ENCODE results near the gene CERT1. TPM values are rescaled to one million over a fixed set of nuclear protein-coding genes. Genes with fewer than 3 reads are reported as not detected.

CERT1 gene
- total and polyA plus RNA-seq, 4 donors, result 16.1 to 86.2 (median 46.1) TPM

DNA sequence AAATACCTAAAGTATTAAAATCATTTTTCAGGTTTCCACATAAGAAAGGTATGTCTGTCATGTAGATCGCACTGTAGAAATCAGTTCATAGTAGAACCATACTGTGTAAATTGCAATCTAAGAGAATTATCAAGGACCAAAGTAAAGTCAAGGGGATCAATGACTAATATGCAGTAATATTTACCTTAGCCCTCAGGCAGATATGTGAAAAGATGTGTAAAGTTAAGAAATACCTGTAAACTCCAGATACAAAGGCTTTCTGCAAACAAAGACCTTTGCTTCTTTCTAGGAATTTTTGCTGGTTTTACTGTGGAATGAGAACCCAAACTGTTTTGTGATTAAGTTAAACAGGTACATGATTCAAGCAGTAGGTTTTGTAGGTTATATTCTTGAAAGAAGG is 11.8 kb upstream of the CERT1 start:
- peaks cover 0 to 4% (median 0%) of the 10 kb centered on the region in 5 donors for H3K4me1 ChIP-seq (ENCODE audit: control insufficient read depth in 5 of 5, insufficient read depth in 5 of 5, low read length in 5 of 5)
- no peak for ATAC-seq (ENCODE audit: insufficient read depth, low FRiP score)
- WGBS, 2 donors, result 95 to 96% methylated on average over 1 of the region's 1 CpG

DNA sequence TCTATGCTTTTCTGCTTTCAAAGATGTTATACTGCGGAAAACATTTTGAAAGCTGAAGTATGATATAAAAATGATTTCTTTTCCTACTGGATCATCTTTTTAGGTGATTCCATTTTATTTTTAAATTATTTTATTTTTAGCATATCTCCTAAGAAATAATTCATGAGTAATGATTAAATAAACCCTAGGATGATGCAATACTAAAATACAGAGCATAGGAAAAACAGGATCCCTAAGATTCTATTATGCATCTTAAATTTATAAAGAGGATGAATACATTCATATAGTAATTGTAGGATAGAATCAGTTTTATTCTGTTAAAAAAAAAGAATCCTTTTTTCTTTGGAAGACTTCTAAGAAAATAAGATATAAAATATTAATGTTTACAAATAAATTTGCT is 11.1 kb upstream of the CERT1 start:
- TF ChIP-seq, protein P1, sequence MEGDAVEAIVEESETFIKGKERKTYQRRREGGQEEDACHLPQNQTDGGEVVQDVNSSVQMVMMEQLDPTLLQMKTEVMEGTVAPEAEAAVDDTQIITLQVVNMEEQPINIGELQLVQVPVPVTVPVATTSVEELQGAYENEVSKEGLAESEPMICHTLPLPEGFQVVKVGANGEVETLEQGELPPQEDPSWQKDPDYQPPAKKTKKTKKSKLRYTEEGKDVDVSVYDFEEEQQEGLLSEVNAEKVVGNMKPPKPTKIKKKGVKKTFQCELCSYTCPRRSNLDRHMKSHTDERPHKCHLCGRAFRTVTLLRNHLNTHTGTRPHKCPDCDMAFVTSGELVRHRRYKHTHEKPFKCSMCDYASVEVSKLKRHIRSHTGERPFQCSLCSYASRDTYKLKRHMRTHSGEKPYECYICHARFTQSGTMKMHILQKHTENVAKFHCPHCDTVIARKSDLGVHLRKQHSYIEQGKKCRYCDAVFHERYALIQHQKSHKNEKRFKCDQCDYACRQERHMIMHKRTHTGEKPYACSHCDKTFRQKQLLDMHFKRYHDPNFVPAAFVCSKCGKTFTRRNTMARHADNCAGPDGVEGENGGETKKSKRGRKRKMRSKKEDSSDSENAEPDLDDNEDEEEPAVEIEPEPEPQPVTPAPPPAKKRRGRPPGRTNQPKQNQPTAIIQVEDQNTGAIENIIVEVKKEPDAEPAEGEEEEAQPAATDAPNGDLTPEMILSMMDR (IDR thresholded peaks at IDR 0.05; ENCODE audit: control extremely low read depth, extremely low read depth), result no peak
- WGBS, 2 donors, result 97 to 99% methylated on average over 1 of the region's 1 CpG
- Histone ChIP-seq H3K36me3 (ENCODE audit: control insufficient read depth in 4 of 4, insufficient read depth in 4 of 4, low read length in 4 of 4) (peaks cover 0 to 16% (median 3%) of the 10 kb centered on the region in 4 donors), H3K9ac (ENCODE audit: insufficient read depth in 1 of 2, low read length in 2 of 2) (no peak overlapping the region), H3K4me1 (ENCODE audit: control insufficient read depth in 5 of 5, insufficient read depth in 5 of 5, low read length in 5 of 5) (peaks cover 0 to 4% (median 0%) of the 10 kb centered on the region in 5 donors), H3K27ac (ENCODE audit: low read depth in 1 of 2, low read length in 1 of 2) (no peak overlapping the region), H3K27me3 (ENCODE audit: control insufficient read depth in 3 of 3, insufficient read depth in 3 of 3, low read length in 2 of 3) (no peaks in the 10 kb centered on the region), H3K9me3 (ENCODE audit: control insufficient read depth in 4 of 4, insufficient read depth in 3 of 4, low read length in 3 of 4) (peaks cover 0 to 8% (median 3%) of the 10 kb centered on the region in 4 donors), H3K4me3 (no peak overlapping the region)
- ATAC-seq (ENCODE audit: insufficient read depth, low FRiP score) (no peak), DNase-seq (no peak)

More for the DNA sequence above, 11.8 kb upstream of the CERT1 start:
- Histone ChIP-seq H3K27me3 (ENCODE audit: control insufficient read depth in 3 of 3, insufficient read depth in 3 of 3, low read length in 2 of 3) (no peaks in the 10 kb centered on the region), H3K9me3 (ENCODE audit: control insufficient read depth in 4 of 4, insufficient read depth in 3 of 4, low read length in 3 of 4) (peaks cover 0 to 8% (median 3%) of the 10 kb centered on the region in 4 donors), H3K9ac (ENCODE audit: insufficient read depth in 1 of 2, low read length in 2 of 2) (no peak overlapping the region), H3K4me3 (no peak overlapping the region), H3K27ac (ENCODE audit: low read depth in 1 of 2, low read length in 1 of 2) (no peak overlapping the region), H3K36me3 (ENCODE audit: control insufficient read depth in 4 of 4, insufficient read depth in 4 of 4, low read length in 4 of 4) (peaks cover 0 to 16% (median 3%) of the 10 kb centered on the region in 4 donors)
- DNase-seq, result no peak
- TF ChIP-seq, protein P1 (IDR thresholded peaks at IDR 0.05; ENCODE audit: control extremely low read depth, extremely low read depth), result no peak

DNA sequence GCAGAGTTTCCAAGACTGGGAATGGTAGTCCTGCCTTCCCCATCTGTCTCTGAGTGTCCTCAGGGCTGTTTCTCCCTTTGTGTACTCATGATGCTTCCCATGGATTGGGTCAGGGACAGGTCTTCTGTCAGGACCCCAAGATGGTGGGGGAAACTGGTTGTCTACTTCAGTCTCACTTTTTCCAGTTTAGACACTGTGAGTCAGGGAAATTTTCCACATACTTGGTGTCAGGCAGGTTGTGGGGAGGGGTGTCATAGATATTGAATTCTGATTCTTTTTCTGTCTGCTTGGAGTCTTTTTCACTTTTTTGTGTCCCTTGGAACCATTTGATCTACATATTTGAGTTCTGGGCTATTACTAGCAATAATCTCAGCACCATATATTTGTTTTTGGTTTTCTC is 10.6 kb upstream of the CERT1 start:
- DNase-seq (no peak), ATAC-seq (ENCODE audit: insufficient read depth, low FRiP score) (no peak)
- no peak overlapping the region for H3K9ac ChIP-seq (ENCODE audit: insufficient read depth in 1 of 2, low read length in 2 of 2)
- H3K9me3 ChIP-seq (ENCODE audit: control insufficient read depth in 4 of 4, insufficient read depth in 3 of 4, low read length in 3 of 4), result peaks cover 0 to 8% (median 3%) of the 10 kb centered on the region in 4 donors
- H3K36me3 ChIP-seq (ENCODE audit: control insufficient read depth in 4 of 4, insufficient read depth in 4 of 4, low read length in 4 of 4), result peaks cover 0 to 16% (median 3%) of the 10 kb centered on the region in 4 donors
- no peak overlapping the region for H3K27ac ChIP-seq (ENCODE audit: low read depth in 1 of 2, low read length in 1 of 2)
- H3K27me3 ChIP-seq (ENCODE audit: control insufficient read depth in 3 of 3, insufficient read depth in 3 of 3, low read length in 2 of 3), result no peaks in the 10 kb centered on the region
- TF ChIP-seq, protein P1 (IDR thresholded peaks at IDR 0.05; ENCODE audit: control extremely low read depth, extremely low read depth), result no peak
- peaks cover 0 to 4% (median 0%) of the 10 kb centered on the region in 5 donors for H3K4me1 ChIP-seq (ENCODE audit: control insufficient read depth in 5 of 5, insufficient read depth in 5 of 5, low read length in 5 of 5)
- H3K4me3 ChIP-seq, result no peak overlapping the region

DNA sequence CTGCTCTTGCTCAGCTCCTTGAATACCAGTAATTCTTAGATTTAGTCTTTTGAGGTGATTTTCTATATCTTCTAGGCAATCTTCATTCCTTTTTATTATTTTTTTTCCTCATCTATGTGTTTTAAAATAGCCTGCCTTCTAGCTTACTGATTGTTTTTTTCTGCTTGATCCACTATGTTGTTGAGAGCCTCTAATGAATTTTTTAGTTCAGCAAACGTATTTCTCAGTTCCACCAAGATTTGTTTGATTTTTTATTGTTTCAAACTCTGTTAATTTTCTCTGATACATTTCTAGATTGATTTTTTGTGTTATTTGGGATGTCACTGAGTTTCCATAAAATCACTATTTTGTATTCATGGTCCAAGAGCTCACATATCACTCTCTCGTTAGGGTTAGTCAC is 9.8 kb upstream of the CERT1 start:
- no peak overlapping the region for H3K9ac ChIP-seq (ENCODE audit: insufficient read depth in 1 of 2, low read length in 2 of 2)
- peaks cover 0 to 16% (median 3%) of the 10 kb centered on the region in 4 donors for H3K36me3 ChIP-seq (ENCODE audit: control insufficient read depth in 4 of 4, insufficient read depth in 4 of 4, low read length in 4 of 4)
- H3K27me3 ChIP-seq (ENCODE audit: control insufficient read depth in 3 of 3, insufficient read depth in 3 of 3, low read length in 2 of 3), result no peaks in the 10 kb centered on the region
- no peak for DNase-seq
- no peak overlapping the region for H3K27ac ChIP-seq (ENCODE audit: low read depth in 1 of 2, low read length in 1 of 2)
- peaks cover 0 to 4% (median 0%) of the 10 kb centered on the region in 5 donors for H3K4me1 ChIP-seq (ENCODE audit: control insufficient read depth in 5 of 5, insufficient read depth in 5 of 5, low read length in 5 of 5)
- no peak overlapping the region for H3K4me3 ChIP-seq
- 94 to 98% methylated on average over 2 of the region's 2 CpGs for WGBS, 2 donors
- H3K9me3 ChIP-seq (ENCODE audit: control insufficient read depth in 4 of 4, insufficient read depth in 3 of 4, low read length in 3 of 4), result peaks cover 0 to 8% (median 2%) of the 10 kb centered on the region in 4 donors
- no peak for ATAC-seq (ENCODE audit: insufficient read depth, low FRiP score)
- TF ChIP-seq, protein P1 (IDR thresholded peaks at IDR 0.05; ENCODE audit: control extremely low read depth, extremely low read depth), result no peak
